H1 (cell line): ENCODE measurements around the gene SMARCC1.

Experiments
- CBX5 ChIP-seq: fragments of 300-800, 300-1000 bp; sonication (generic); IDR thresholded peaks from 2 replicates; pipeline ENCODE4 v1.7.1; 2016; ENCODE audit warnings: antibody characterized with exemption, low read length, low read depth
- EZH2 ChIP-seq: fragments of 200-600 bp; sonication (generic); IDR thresholded peaks from 2 replicates; pipeline ENCODE4 v1.7.1; 2012; ENCODE audit warnings: low read depth, mild to moderate bottlenecking, moderate library complexity, low read length, inconsistent platforms; ENCODE audit not compliant: severe bottlenecking
- HDAC2 ChIP-seq, 2 experiments: fragments of 300-600 bp in 1 of 2; sonication (generic) in 1 of 2; IDR thresholded peaks; 2 replicates each; pipeline ENCODE4 v1.6.1; 2011 to 2012; ENCODE audit warnings: low read depth in 2 of 2, low read length in 2 of 2, mild to moderate bottlenecking in 2 of 2, moderate library complexity in 2 of 2, borderline replicate concordance in 1 of 2, inconsistent platforms in 1 of 2
- POLR2A ChIP-seq, 2 experiments: IDR thresholded peaks; 1 replicate in 1 of 2; 2 replicates in 1 of 2; pipeline ENCODE4 v1.6.1; 2011; ENCODE audit warnings: low read depth in 2 of 2, low read length in 2 of 2, mild to moderate bottlenecking in 2 of 2; ENCODE audit errors: control extremely low read depth in 1 of 2
- POLR2AphosphoS5 ChIP-seq: IDR thresholded peaks from 2 replicates; pipeline ENCODE4 v1.6.1; 2011; ENCODE audit warnings: low read depth, low read length
- SP4 ChIP-seq: IDR thresholded peaks from 2 replicates; pipeline ENCODE4 v1.6.1; 2012; ENCODE audit warnings: low read length, inconsistent platforms
- SRF ChIP-seq: IDR thresholded peaks from 2 replicates; pipeline ENCODE4 v1.6.1; 2011; ENCODE audit warnings: mild to moderate bottlenecking, low read depth, low read length, moderate library complexity
- TAF1 ChIP-seq: IDR thresholded peaks from 2 replicates; pipeline ENCODE4 v1.6.1; 2011; ENCODE audit warnings: mild to moderate bottlenecking, low read depth, low read length
- TF ChIP-seq, protein P1 (sequence below): IDR thresholded peaks from 2 replicates; pipeline ENCODE4 v1.6.1; 2012; ENCODE audit warnings: low read length, inconsistent platforms
- TF ChIP-seq, protein P2 (sequence below): IDR thresholded peaks from 2 replicates; pipeline ENCODE4 v1.6.1; 2011; ENCODE audit warnings: low read depth, mild to moderate bottlenecking, low read length; ENCODE audit not compliant: insufficient read depth
- TF ChIP-seq, protein P3 (sequence below), 3 experiments: IDR thresholded peaks; 1 replicate in 2 of 3; 2 replicates in 1 of 3; pipeline versions ENCODE4 v1.5.1 to v1.6.1; 2011; ENCODE audit warnings: low read length in 3 of 3, mild to moderate bottlenecking in 3 of 3, inconsistent platforms in 2 of 3, low read depth in 1 of 3, moderate library complexity in 1 of 3; ENCODE audit not compliant: insufficient read depth in 1 of 3; ENCODE audit errors: control extremely low read depth in 1 of 3

DNA sequence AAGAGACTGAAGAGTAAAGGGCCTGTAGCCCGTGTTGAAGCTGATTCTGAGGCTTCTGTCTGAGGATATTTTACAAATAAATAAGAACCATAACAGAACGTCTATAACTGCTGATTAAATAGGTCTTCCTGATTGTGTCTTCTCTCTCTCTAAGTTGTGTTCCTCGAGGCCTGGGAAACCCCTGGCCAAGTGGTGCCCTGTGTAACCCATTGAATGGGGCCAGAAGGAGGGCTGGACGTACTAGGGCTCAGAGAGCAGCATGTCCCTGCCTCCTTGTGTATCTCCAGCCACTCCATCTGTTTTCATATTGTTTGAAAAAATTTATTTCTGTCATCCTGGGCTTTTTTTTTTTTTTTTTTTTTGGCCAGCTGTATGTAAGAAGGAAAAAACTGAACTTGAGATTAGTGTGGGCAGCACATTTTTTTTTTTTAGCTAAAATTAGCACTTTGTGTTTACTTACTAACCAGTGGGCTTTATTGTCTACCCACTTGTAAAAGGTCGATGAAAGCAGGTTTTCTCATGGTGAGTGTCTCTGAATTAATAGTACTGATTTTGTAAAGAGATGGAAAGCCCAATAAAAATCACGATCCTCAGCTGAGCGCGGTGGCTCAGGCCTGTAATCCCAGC, 32.0 kb upstream of the SMARCC1 start:
- no peak for TF ChIP-seq POLR2A (IDR thresholded peaks at IDR 0.05; ENCODE audit: control extremely low read depth in 1 of 2, low read depth in 2 of 2, low read length in 2 of 2)
- no peak for TF ChIP-seq CBX5
- TF ChIP-seq TAF1: no peak
- TF ChIP-seq SP4: no peak
- TF ChIP-seq, protein P1, sequence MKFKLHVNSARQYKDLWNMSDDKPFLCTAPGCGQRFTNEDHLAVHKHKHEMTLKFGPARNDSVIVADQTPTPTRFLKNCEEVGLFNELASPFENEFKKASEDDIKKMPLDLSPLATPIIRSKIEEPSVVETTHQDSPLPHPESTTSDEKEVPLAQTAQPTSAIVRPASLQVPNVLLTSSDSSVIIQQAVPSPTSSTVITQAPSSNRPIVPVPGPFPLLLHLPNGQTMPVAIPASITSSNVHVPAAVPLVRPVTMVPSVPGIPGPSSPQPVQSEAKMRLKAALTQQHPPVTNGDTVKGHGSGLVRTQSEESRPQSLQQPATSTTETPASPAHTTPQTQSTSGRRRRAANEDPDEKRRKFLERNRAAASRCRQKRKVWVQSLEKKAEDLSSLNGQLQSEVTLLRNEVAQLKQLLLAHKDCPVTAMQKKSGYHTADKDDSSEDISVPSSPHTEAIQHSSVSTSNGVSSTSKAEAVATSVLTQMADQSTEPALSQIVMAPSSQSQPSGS: no peak
- TF ChIP-seq, protein P2, sequence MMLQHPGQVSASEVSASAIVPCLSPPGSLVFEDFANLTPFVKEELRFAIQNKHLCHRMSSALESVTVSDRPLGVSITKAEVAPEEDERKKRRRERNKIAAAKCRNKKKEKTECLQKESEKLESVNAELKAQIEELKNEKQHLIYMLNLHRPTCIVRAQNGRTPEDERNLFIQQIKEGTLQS: no peak
- TF ChIP-seq SRF: no peak
- TF ChIP-seq POLR2AphosphoS5: no peak
- TF ChIP-seq HDAC2 (IDR thresholded peaks at IDR 0.05; ENCODE audit: borderline replicate concordance in 1 of 2, low read depth in 2 of 2, low read length in 2 of 2): no peak
- TF ChIP-seq EZH2: no peak
- TF ChIP-seq, protein P3, sequence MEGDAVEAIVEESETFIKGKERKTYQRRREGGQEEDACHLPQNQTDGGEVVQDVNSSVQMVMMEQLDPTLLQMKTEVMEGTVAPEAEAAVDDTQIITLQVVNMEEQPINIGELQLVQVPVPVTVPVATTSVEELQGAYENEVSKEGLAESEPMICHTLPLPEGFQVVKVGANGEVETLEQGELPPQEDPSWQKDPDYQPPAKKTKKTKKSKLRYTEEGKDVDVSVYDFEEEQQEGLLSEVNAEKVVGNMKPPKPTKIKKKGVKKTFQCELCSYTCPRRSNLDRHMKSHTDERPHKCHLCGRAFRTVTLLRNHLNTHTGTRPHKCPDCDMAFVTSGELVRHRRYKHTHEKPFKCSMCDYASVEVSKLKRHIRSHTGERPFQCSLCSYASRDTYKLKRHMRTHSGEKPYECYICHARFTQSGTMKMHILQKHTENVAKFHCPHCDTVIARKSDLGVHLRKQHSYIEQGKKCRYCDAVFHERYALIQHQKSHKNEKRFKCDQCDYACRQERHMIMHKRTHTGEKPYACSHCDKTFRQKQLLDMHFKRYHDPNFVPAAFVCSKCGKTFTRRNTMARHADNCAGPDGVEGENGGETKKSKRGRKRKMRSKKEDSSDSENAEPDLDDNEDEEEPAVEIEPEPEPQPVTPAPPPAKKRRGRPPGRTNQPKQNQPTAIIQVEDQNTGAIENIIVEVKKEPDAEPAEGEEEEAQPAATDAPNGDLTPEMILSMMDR (IDR thresholded peaks at IDR 0.05; ENCODE audit: control extremely low read depth in 1 of 3, insufficient read depth in 1 of 3, low read depth in 1 of 3, low read length in 3 of 3): no peak
